GM06990 (cell line): ENCODE measurements around the gene KERA.

Experiments used
- DNase-seq: peaks from one replicate; pipeline ENCODE4 v3.0.0-alpha.2; 2011; ENCODE audit not compliant: insufficient read length; ENCODE audit errors: extremely low read depth
- H3K27me3 ChIP-seq: replicated peaks from 2 replicates; pipeline ENCODE4 v1.6.0; 2011; ENCODE audit warnings: low read length; ENCODE audit not compliant: control insufficient read depth, insufficient read depth
- H3K36me3 ChIP-seq: 2 replicates; pipeline ENCODE4 v1.5.1; 2011; ENCODE audit warnings: low read length; ENCODE audit not compliant: control insufficient read depth, insufficient read depth
- H3K4me3 ChIP-seq: replicated peaks from 2 replicates; pipeline ENCODE4 v1.5.1; 2011; ENCODE audit warnings: low read depth, mild to moderate bottlenecking, control low read depth, low read length
- CTCF ChIP-seq: IDR thresholded peaks from 2 replicates; pipeline ENCODE4 v1.5.1; 2011; ENCODE audit warnings: low read length, control low read depth, mild to moderate bottlenecking, inconsistent platforms; ENCODE audit not compliant: insufficient read depth, poor library complexity, severe bottlenecking

KERA gene

DNA sequence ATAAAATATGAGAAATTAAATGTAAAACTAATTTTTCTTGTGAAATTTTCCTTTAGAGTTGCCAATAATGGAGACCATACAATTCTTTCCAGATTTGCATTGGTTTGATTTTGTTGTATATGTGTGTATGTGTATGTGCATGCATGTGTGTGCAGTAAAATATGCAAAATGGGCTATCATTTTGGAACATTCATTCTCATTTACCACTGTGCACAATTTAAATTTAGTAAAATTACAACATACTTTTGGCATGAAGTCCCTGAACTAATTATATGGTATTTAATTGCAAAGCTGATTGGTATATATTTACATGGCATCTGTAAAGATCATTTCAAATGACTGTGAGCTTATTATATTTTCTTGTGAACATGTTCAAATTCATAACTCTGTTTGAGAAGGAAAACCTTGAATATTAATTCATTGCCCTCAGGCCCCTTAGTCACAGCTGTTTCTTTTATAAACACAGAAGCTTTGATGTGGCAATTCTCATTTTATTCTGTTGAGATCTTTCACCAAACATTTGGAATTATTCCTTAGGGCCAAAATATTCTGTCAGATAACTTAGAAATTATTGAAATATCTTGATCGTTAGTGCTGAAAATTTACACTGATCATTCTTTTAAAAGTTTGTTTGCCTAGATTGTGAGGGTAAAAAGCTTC is 17.6 kb downstream of the KERA start:
- no peak for DNase-seq

GRCh38 chr12:91037276-91037675 is 20.5 kb downstream of the KERA start:
- no peak for TF ChIP-seq CTCF
- DNase-seq, result no peak
- H3K36me3 ChIP-seq, result no peaks in the 10 kb centered on the region
- no peak overlapping the region for H3K4me3 ChIP-seq
- H3K27me3 ChIP-seq, result no peaks in the 10 kb centered on the region

More for the DNA sequence above, 17.6 kb downstream of the KERA start:
- Histone ChIP-seq H3K36me3 (no peaks in the 10 kb centered on the region), H3K4me3 (no peak overlapping the region), H3K27me3 (no peaks in the 10 kb centered on the region)
- TF ChIP-seq CTCF, result no peak

- no peaks in the 10 kb centered on the region for H3K36me3 ChIP-seq
- no peaks in the 10 kb centered on the region for H3K27me3 ChIP-seq
- H3K4me3 ChIP-seq, result no peak overlapping the region
- no peak for TF ChIP-seq CTCF
- no peak for DNase-seq
Observed at GRCh38 chr12:91033251-91033650, 24.6 kb downstream of the KERA start.

- TF ChIP-seq CTCF, result no peak
- no peaks in the 10 kb centered on the region for H3K36me3 ChIP-seq
- no peak for DNase-seq
- no peaks in the 10 kb centered on the region for H3K27me3 ChIP-seq
- H3K4me3 ChIP-seq, result no peak overlapping the region
Observed at GRCh38 chr12:91023326-91024004, 34.4 kb downstream of the KERA start.

DNA sequence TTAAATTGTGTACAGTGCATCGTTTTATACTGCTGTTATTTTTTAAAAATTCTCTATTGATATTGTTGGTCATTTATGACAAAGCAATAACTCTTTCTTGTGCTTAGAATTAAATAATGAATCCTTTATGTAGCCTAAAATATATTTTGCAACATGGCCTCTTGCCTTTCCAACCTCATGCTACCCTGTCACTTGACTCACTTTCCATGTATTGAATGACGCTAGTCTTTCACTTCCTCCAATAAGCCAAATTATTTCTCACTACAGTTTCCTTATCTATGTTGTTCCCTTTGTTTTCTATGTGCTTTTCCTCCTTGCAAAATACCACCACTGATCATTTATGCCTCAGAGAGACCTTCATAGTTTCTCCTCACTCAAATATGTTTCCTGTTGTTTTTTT is 36.7 kb downstream of the KERA start:
- no peak for TF ChIP-seq CTCF
- Histone ChIP-seq H3K4me3 (no peak overlapping the region), H3K27me3 (no peaks in the 10 kb centered on the region), H3K36me3 (no peaks in the 10 kb centered on the region)
- no peak for DNase-seq
